ENCODE results near the gene RNASE4. TPM values are rescaled to one million over a fixed set of nuclear protein-coding genes. Genes with fewer than 3 reads are reported as not detected.
A peak's percentile ranks its signal among the peaks of the same experiment; 100 is the strongest.

RNASE4 gene
- total RNA-seq, 1 experiment from 2014 or later: 3.9 TPM

DNA sequence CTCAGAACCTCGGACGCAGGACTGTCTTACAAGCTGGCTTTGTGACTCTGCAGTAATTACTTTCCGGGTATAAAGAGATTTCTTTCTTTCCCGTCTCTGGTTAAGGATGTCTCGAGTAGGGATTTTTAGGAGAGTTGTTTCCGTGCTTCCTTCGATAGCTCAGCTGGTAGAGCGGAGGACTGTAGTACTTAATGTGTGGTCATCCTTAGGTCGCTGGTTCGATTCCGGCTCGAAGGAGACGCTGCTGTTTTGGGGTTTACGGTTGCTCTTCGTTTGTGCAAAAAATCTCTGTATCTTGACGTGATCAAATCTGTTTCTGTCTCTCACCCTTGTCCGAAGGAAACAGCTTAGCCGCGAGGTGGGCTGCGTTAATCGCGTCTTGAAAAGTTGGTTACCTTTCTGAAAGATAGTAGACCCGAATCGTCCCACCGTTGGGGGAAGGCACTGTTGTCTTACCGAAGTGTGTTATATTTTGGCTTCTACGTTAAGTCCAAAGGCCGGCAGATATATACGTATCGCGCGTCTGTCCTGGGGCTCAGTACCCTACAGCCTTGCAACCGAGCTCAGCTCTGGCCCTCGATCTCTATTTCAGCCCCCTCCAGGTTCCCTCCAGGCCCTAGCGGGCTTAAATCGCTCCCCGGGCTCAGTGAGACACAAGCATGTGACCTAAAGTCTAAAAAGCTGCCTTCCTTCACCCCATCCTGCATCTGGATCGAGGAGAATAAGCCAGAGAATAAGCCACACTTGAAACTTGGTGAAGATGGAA, 1.1 kb upstream of the RNASE4 start:
- H3K9me2 ChIP-seq (ENCODE audit: insufficient read depth): no peaks in the 10 kb centered on the region
- peak overlapping the region; percentile 74 for H3K9ac ChIP-seq (ENCODE audit: low read length)
- H3K4me3 ChIP-seq (replicated peaks in 1 of 2; ENCODE audit: low read depth in 1 of 2, low read length in 2 of 2): peak overlapping the region; percentile 65 to 72
- H3K79me2 ChIP-seq (ENCODE audit: insufficient read depth, low read length): no peaks in the 10 kb centered on the region
- CTCF ChIA-PET: interaction anchor here (0.8 to 6.1 kb wide), 10 partner anchors 20 to 357 kb away, joined by 3 to 59 read pairs (median 5); no protein-coding TSS in a partner anchor
- H3K4me2 ChIP-seq (ENCODE audit: low read length): peak overlapping the region; percentile 96
- H3K9me3 ChIP-seq (ENCODE audit: control insufficient read depth in 1 of 2, insufficient read depth in 1 of 2, low read depth in 1 of 2, low read length in 2 of 2): no peaks in the 10 kb centered on the region
- intact Hi-C loops (cut with micrococcal nuclease): loop anchor here (1.0 to 5.0 kb wide), 4 partner anchors 70 to 304 kb away; partner anchors contain the start of genes METTL17 and PNP
- no peaks in the 10 kb centered on the region for H3K27me3 ChIP-seq (ENCODE audit: insufficient read depth, low read length)
- H2AFZ ChIP-seq (ENCODE audit: low read depth, low read length, poor library complexity, severe bottlenecking): peak overlapping the region; percentile 89
- RAD21 ChIA-PET (ENCODE audit: low non-redundant PET in 1 of 2, low total read pairs in 2 of 2, uncharacterized antibody in 2 of 2, unreplicated experiment in 2 of 2): interaction anchor here (0.8 to 1.1 kb wide), 4 partner anchors 26 to 70 kb away, joined by 3 read pairs; no protein-coding TSS in a partner anchor
- no TSS peak for BruUV-seq (replicated peaks)
- H3K36me3 ChIP-seq (ENCODE audit: control insufficient read depth in 1 of 2, insufficient read depth in 2 of 2, low read length in 2 of 2): no peaks in the 10 kb centered on the region
- ATAC-seq: peak; percentile 60
- H3K27ac ChIP-seq (ENCODE audit: low read depth, low read length): peak overlapping the region; percentile 97
- peak; percentile 91 for DNase-seq (ENCODE audit: low read depth, low spot score)
- POLR2A ChIA-PET: interaction anchor here (0.7 to 6.1 kb wide), 8 partner anchors 20 to 340 kb away, joined by 3 to 47 read pairs (median 4); partner anchors contain the start of gene PARP2
- peaks cover 27 to 64% of the 10 kb centered on the region in 2 experiments for H3K4me1 ChIP-seq (ENCODE audit: control insufficient read depth in 1 of 2, insufficient read depth in 2 of 2, low read length in 2 of 2)
- no peaks in the 10 kb centered on the region for H4K20me1 ChIP-seq (ENCODE audit: insufficient read depth)
- no peak for TF ChIP-seq EGR1 (IDR thresholded peaks at IDR 0.05; ENCODE audit: low read depth)
- no peak for TF ChIP-seq SIN3A (IDR thresholded peaks at IDR 0.05; ENCODE audit: low read depth)
- TF ChIP-seq, protein P1, sequence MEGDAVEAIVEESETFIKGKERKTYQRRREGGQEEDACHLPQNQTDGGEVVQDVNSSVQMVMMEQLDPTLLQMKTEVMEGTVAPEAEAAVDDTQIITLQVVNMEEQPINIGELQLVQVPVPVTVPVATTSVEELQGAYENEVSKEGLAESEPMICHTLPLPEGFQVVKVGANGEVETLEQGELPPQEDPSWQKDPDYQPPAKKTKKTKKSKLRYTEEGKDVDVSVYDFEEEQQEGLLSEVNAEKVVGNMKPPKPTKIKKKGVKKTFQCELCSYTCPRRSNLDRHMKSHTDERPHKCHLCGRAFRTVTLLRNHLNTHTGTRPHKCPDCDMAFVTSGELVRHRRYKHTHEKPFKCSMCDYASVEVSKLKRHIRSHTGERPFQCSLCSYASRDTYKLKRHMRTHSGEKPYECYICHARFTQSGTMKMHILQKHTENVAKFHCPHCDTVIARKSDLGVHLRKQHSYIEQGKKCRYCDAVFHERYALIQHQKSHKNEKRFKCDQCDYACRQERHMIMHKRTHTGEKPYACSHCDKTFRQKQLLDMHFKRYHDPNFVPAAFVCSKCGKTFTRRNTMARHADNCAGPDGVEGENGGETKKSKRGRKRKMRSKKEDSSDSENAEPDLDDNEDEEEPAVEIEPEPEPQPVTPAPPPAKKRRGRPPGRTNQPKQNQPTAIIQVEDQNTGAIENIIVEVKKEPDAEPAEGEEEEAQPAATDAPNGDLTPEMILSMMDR (IDR thresholded peaks at IDR 0.05 in 2 of 3, conservative IDR thresholded peaks at IDR 0.05 in 1 of 3; ENCODE audit: borderline replicate concordance in 1 of 3, insufficient read depth in 1 of 3, low read depth in 2 of 3, low read length in 2 of 3): no peak
- TF ChIP-seq, protein P2, sequence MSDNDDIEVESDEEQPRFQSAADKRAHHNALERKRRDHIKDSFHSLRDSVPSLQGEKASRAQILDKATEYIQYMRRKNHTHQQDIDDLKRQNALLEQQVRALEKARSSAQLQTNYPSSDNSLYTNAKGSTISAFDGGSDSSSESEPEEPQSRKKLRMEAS (IDR thresholded peaks at IDR 0.05): peak; percentile 21; the same call in 1 of the 2 replicates
- TF ChIP-seq, protein P3, sequence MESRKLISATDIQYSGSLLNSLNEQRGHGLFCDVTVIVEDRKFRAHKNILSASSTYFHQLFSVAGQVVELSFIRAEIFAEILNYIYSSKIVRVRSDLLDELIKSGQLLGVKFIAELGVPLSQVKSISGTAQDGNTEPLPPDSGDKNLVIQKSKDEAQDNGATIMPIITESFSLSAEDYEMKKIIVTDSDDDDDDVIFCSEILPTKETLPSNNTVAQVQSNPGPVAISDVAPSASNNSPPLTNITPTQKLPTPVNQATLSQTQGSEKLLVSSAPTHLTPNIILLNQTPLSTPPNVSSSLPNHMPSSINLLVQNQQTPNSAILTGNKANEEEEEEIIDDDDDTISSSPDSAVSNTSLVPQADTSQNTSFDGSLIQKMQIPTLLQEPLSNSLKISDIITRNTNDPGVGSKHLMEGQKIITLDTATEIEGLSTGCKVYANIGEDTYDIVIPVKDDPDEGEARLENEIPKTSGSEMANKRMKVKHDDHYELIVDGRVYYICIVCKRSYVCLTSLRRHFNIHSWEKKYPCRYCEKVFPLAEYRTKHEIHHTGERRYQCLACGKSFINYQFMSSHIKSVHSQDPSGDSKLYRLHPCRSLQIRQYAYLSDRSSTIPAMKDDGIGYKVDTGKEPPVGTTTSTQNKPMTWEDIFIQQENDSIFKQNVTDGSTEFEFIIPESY (IDR thresholded peaks at IDR 0.05; ENCODE audit: extremely low read depth, insufficient replicate concordance, low read length): no peak
- TF ChIP-seq FOSL1 (IDR thresholded peaks at IDR 0.05; ENCODE audit: low read depth): no peak
- TF ChIP-seq, protein P4, sequence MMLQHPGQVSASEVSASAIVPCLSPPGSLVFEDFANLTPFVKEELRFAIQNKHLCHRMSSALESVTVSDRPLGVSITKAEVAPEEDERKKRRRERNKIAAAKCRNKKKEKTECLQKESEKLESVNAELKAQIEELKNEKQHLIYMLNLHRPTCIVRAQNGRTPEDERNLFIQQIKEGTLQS (IDR thresholded peaks at IDR 0.05): peak; percentile 98
- no peak for TF ChIP-seq ZNF274 (IDR thresholded peaks at IDR 0.05; ENCODE audit: low read depth, low read length)
- TF ChIP-seq RAD21 (IDR thresholded peaks at IDR 0.05; ENCODE audit: low read depth): no peak
- TF ChIP-seq, protein P5, sequence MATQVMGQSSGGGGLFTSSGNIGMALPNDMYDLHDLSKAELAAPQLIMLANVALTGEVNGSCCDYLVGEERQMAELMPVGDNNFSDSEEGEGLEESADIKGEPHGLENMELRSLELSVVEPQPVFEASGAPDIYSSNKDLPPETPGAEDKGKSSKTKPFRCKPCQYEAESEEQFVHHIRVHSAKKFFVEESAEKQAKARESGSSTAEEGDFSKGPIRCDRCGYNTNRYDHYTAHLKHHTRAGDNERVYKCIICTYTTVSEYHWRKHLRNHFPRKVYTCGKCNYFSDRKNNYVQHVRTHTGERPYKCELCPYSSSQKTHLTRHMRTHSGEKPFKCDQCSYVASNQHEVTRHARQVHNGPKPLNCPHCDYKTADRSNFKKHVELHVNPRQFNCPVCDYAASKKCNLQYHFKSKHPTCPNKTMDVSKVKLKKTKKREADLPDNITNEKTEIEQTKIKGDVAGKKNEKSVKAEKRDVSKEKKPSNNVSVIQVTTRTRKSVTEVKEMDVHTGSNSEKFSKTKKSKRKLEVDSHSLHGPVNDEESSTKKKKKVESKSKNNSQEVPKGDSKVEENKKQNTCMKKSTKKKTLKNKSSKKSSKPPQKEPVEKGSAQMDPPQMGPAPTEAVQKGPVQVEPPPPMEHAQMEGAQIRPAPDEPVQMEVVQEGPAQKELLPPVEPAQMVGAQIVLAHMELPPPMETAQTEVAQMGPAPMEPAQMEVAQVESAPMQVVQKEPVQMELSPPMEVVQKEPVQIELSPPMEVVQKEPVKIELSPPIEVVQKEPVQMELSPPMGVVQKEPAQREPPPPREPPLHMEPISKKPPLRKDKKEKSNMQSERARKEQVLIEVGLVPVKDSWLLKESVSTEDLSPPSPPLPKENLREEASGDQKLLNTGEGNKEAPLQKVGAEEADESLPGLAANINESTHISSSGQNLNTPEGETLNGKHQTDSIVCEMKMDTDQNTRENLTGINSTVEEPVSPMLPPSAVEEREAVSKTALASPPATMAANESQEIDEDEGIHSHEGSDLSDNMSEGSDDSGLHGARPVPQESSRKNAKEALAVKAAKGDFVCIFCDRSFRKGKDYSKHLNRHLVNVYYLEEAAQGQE (IDR thresholded peaks at IDR 0.05; ENCODE audit: low read depth): no peak
- peak; percentile 35 for TF ChIP-seq YY1 (IDR thresholded peaks at IDR 0.05; ENCODE audit: extremely low read depth, insufficient replicate concordance, low read depth, low read length)
- TF ChIP-seq CEBPB (IDR thresholded peaks at IDR 0.05; ENCODE audit: low read depth): no peak
- no peak for TF ChIP-seq POLR2AphosphoS5 (IDR thresholded peaks at IDR 0.05; ENCODE audit: low read depth, low read length)
- no peak for TF ChIP-seq SRF (IDR thresholded peaks at IDR 0.05; ENCODE audit: low read depth)
- TF ChIP-seq EZH2 (IDR thresholded peaks at IDR 0.05): no peak
- TF ChIP-seq POLR2A (IDR thresholded peaks at IDR 0.05; ENCODE audit: borderline replicate concordance, extremely low read depth, insufficient read depth, insufficient read length): no peak
- TF ChIP-seq CBX3 (IDR thresholded peaks at IDR 0.05; ENCODE audit: low read depth): peak; percentile 77; the same call in 1 of the 2 replicates
- no peak for TF ChIP-seq SP1 (IDR thresholded peaks at IDR 0.05; ENCODE audit: low read depth)
